Measurements from ENCODE around the gene PCDHB1. TPM values are rescaled to one million over a fixed set of nuclear protein-coding genes. Genes with fewer than 3 reads are reported as not detected.

The PCDHB1 gene
- total and polyA plus RNA-seq, 2 of the 8 experiments (the other 6 are each of a cell fraction or from before 2014, with no cell fraction given) = 0.03 to 0.04 TPM

DNA sequence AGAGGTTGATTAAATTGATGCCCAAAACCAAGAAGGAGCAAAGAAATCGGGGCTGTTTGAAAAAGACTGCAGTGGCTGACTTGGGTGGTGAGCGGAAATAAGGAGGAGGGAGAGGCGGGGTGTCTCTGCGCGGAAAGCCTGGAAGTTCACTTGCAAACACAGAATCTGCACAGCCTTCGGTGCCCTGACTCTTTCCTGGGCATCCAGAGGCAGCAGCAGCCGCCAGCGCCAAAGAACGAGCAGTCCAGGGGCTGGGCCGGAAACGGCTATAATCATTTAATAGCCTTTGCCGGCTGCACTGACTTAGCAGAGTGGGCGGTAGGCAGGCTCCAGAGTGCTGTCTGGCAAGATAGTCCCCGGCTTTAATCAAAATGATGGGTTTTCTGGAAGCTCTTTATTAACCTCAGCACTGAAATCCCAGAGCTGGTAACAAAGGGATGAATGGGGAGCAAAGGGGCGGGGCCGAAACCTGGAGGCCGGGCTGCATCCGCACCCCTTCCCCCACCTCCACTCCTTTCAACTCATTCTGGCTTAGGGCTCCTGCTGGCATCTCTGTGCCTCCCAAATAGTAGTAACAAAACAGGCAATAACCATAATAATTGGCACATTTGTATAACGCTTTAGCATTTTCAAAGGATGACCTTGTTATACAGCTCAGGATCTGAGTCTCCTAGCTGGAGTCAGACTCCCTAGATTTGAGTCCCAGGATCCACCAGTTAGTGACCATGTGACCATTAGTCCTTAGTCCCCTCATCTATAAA lies 49.1 kb upstream of the PCDHB1 start:
- Histone ChIP-seq H3K56ac (replicated peaks; ENCODE audit: insufficient read length, low read depth, low read length) (peak overlapping the region; percentile 81), H3K14ac (ENCODE audit: insufficient read length) (no peak overlapping the region), H3K18ac (ENCODE audit: extremely low read depth, low read length) (peak overlapping the region; percentile 80), H3K27ac (ENCODE audit: low read depth, low read length) (peak overlapping the region; percentile 88), H2BK5ac (ENCODE audit: low read depth, low read length) (peak overlapping the region; percentile 95), H3K23ac (ENCODE audit: insufficient read length) (no peak overlapping the region), H4K91ac (replicated peaks; ENCODE audit: insufficient read length, low read length) (peak overlapping the region; percentile 95), H3K36me3 (ENCODE audit: control insufficient read depth in 2 of 4, insufficient read depth in 4 of 4, low read length in 3 of 4) (no peaks in the 10 kb centered on the region), H3K27me3 (replicated peaks in 1 of 4; ENCODE audit: control insufficient read depth in 3 of 4, extremely low read depth in 1 of 4, insufficient read depth in 3 of 4, low read length in 3 of 4) (no peaks in the 10 kb centered on the region), H2BK15ac (ENCODE audit: low read length) (no peak overlapping the region), H3K9me3 (ENCODE audit: insufficient read depth in 2 of 2, low read depth in 1 of 2, low read length in 1 of 2) (no peaks in the 10 kb centered on the region; a peak in 1 of 4 replicates), H2BK120ac (replicated peaks; ENCODE audit: low read depth, low read length) (peak overlapping the region; percentile 83), H3K4ac (replicated peaks; ENCODE audit: insufficient read length, low read depth, low read length) (peak overlapping the region; percentile 32), H2BK20ac (ENCODE audit: low read length) (0 out of 2 replicates have a peak overlapping the region, but pooled peaks have one; percentile 92), H3K79me1 (ENCODE audit: low read depth, low read length) (no peaks in the 10 kb centered on the region), H4K5ac (ENCODE audit: insufficient read length, low read depth, low read length) (peak overlapping the region; percentile 25), H3K23me2 (ENCODE audit: low read depth, low read length) (peaks cover 11% of the 10 kb centered on the region; the same call in 1 of the 2 replicates), H3K4me1 (replicated peaks in 1 of 4; ENCODE audit: control insufficient read depth in 3 of 4, insufficient read depth in 4 of 4, low read length in 3 of 4) (peaks cover 8 to 39% (median 31%) of the 10 kb centered on the region in 4 experiments; a peak in 6 of 7 replicates), H3K4me3 (ENCODE audit: extremely low read depth in 1 of 4, insufficient read depth in 2 of 4, low read depth in 3 of 4, low read length in 4 of 4) (peak overlapping the region; percentile 35 to 65 (median 57); a peak in 7 of 8 replicates), H3K79me2 (ENCODE audit: control insufficient read depth in 1 of 2, insufficient read depth in 2 of 2, low read length in 2 of 2) (no peaks in the 10 kb centered on the region), H2BK12ac (ENCODE audit: low read depth, low read length) (peak overlapping the region; percentile 100), H4K20me1 (replicated peaks in 1 of 2; ENCODE audit: control insufficient read depth in 1 of 2, insufficient read depth in 2 of 2, low read length in 2 of 2) (no peaks in the 10 kb centered on the region), H2AFZ (ENCODE audit: low read length) (no peak overlapping the region), H2AK5ac (ENCODE audit: low read depth, low read length) (peak overlapping the region; percentile 99; the same call in 1 of the 2 replicates), H4K8ac (ENCODE audit: extremely low read depth, insufficient read depth, low read length) (peak overlapping the region; percentile 87; the same call in 1 of the 2 replicates), H3K9ac (replicated peaks in 1 of 4; ENCODE audit: extremely low read depth in 1 of 4, low read depth in 3 of 4, low read length in 3 of 4) (peak overlapping the region; percentile 35 to 86 (median 70)), H3K4me2 (ENCODE audit: insufficient read depth in 1 of 2, low read depth in 2 of 2, low read length in 2 of 2) (peak overlapping the region; percentile 95 to 98)
- 1% methylated on average over 19 of the region's 19 CpGs; no CpG with 5 or more reads in 1 of the 2 experiments for WGBS, 2 experiments (ENCODE audit: extremely low coverage in 1 of 2, insufficient coverage in 1 of 2, insufficient read length in 1 of 2, insufficient replicate concordance in 2 of 2, low coverage in 1 of 2, low lambda C conversion rate in 2 of 2, missing lambda C conversion rate in 1 of 2)
- FAIRE-seq (peak; percentile 99), DNase-seq (ENCODE audit: low read depth in 1 of 2, low spot score in 2 of 2) (peak; percentile 85 to 88)
- POLR2A ChIA-PET (ENCODE audit: partially characterized antibody) = interaction anchor here (0.7 to 8.3 kb wide), 17 partner anchors 9 to 133 kb away, joined by 3 to 155 read pairs (median 7); partner anchors contain the start of genes PCDHAC1 and PCDHAC2
- CTCF ChIA-PET (ENCODE audit: partially characterized antibody) = interaction anchor here (0.8 to 6.7 kb wide), 7 partner anchors 14 to 76 kb away, joined by 3 to 50 read pairs (median 6); partner anchors contain the start of genes PCDHAC1 and PCDHAC2
- no peak for TF ChIP-seq JUN (IDR thresholded peaks at IDR 0.05; ENCODE audit: low read depth, low read length)
- TF ChIP-seq RNF2 (IDR thresholded peaks at IDR 0.05; ENCODE audit: borderline replicate concordance, low read depth, low read length, missing control alignments, poor library complexity, severe bottlenecking) = no peak
- TF ChIP-seq CHD2 (IDR thresholded peaks at IDR 0.05; ENCODE audit: low read length) = peak; percentile 63; the same call in 1 of the 2 replicates
- TF ChIP-seq BRCA1 (IDR thresholded peaks at IDR 0.05; ENCODE audit: low read depth, low read length) = no peak
- TF ChIP-seq MAFK (IDR thresholded peaks at IDR 0.05; ENCODE audit: low read depth, low read length) = peak; percentile 36; the same call in 1 of the 2 replicates
- TF ChIP-seq TAF7 (optimal IDR thresholded peaks at IDR 0.05; ENCODE audit: borderline replicate concordance, low read depth, low read length) = no peak
- no peak; the same call in 1 of the 2 replicates for TF ChIP-seq EGR1 (IDR thresholded peaks at IDR 0.05; ENCODE audit: borderline replicate concordance, low read depth, low read length)
- TF ChIP-seq RFX5 (IDR thresholded peaks at IDR 0.05; ENCODE audit: borderline replicate concordance, low read depth, low read length) = no peak
- TF ChIP-seq SIX5 (IDR thresholded peaks at IDR 0.05; ENCODE audit: low read depth, low read length) = no peak
- TF ChIP-seq, protein P1, sequence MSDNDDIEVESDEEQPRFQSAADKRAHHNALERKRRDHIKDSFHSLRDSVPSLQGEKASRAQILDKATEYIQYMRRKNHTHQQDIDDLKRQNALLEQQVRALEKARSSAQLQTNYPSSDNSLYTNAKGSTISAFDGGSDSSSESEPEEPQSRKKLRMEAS (IDR thresholded peaks at IDR 0.05) = 0 out of 2 replicates have a peak, but pooled peaks have one; percentile 57

Data from H1 (cell line).